Liver (tissue), 9 donors: ENCODE data around the gene SLX4IP. TPM values are rescaled to one million over a fixed set of nuclear protein-coding genes. Genes with fewer than 3 reads are reported as not detected.

Experiments used
- DNase-seq: peaks from one replicate; pipeline ENCODE4 v3.0.0-alpha.2; 2017; ENCODE audit warnings: low spot score
- H3K27ac ChIP-seq, 2 donors: one replicate each; pipeline ENCODE4 v1.7.0; 2013; ENCODE audit warnings: inconsistent platforms in 2 of 2, low read length in 2 of 2, control low read depth in 1 of 2, low read depth in 1 of 2, mild to moderate bottlenecking in 1 of 2
- H3K27me3 ChIP-seq, 4 donors: one replicate each; pipeline versions ENCODE4 v1.6.1 to v1.7.0; 2013; ENCODE audit warnings: low read length in 3 of 4, inconsistent platforms in 1 of 4, mild to moderate bottlenecking in 1 of 4, moderate library complexity in 1 of 4; ENCODE audit not compliant: control insufficient read depth in 4 of 4, insufficient read depth in 4 of 4
- H3K36me3 ChIP-seq, 4 donors: one replicate each; pipeline versions ENCODE4 v1.6.1 to v1.7.0; 2013; ENCODE audit warnings: low read length in 3 of 4, mild to moderate bottlenecking in 3 of 4, low read depth in 1 of 4, moderate library complexity in 1 of 4; ENCODE audit not compliant: control insufficient read depth in 4 of 4, insufficient read depth in 3 of 4
- H3K4me1 ChIP-seq, 4 donors: one replicate each; pipeline versions ENCODE4 v1.6.1 to v1.7.0; 2013; ENCODE audit warnings: low read length in 3 of 4, mild to moderate bottlenecking in 3 of 4, moderate library complexity in 1 of 4; ENCODE audit not compliant: control insufficient read depth in 4 of 4, insufficient read depth in 4 of 4
- H3K4me3 ChIP-seq, 3 donors: one replicate each; pipeline versions ENCODE4 v1.6.1 to v1.7.0; 2013; ENCODE audit warnings: low read length in 3 of 3, control low read depth in 1 of 3, low read depth in 1 of 3, mild to moderate bottlenecking in 1 of 3
- H3K9ac ChIP-seq, 2 donors: one replicate each; pipeline ENCODE4 v1.7.0; 2013; ENCODE audit warnings: low read length in 2 of 2, mild to moderate bottlenecking in 2 of 2, moderate library complexity in 2 of 2, control low read depth in 1 of 2, low read depth in 1 of 2
- H3K9me3 ChIP-seq, 4 donors: one replicate each; pipeline versions ENCODE4 v1.6.1 to v1.7.0; 2013; ENCODE audit warnings: low read length in 3 of 4; ENCODE audit not compliant: control insufficient read depth in 4 of 4
- EGR1 ChIP-seq, 2 donors: IDR thresholded peaks; 2 replicates each; pipeline ENCODE4 v1.6.1; 2016 to 2018; ENCODE audit warnings: antibody characterized with exemption in 2 of 2, low read depth in 2 of 2
- FOXA1 ChIP-seq: IDR thresholded peaks from 2 replicates; pipeline ENCODE4 v1.6.1; 2016; ENCODE audit warnings: antibody characterized with exemption
- FOXA2 ChIP-seq: IDR thresholded peaks from 2 replicates; pipeline ENCODE4 v1.6.1; 2016; ENCODE audit warnings: antibody characterized with exemption
- HNF4A ChIP-seq, 2 donors: conservative IDR thresholded peaks; 2 replicates each; pipeline ENCODE4 v1.6.1; 2016; ENCODE audit warnings: antibody characterized with exemption in 2 of 2, mild to moderate bottlenecking in 2 of 2
- HNF4G ChIP-seq: IDR thresholded peaks from 2 replicates; pipeline ENCODE4 v1.6.1; 2016; ENCODE audit warnings: antibody characterized with exemption
- JUND ChIP-seq, 2 donors: IDR thresholded peaks; 2 replicates each; pipeline ENCODE4 v1.6.1; 2016; ENCODE audit warnings: antibody characterized with exemption in 2 of 2
- NR2F2 ChIP-seq: IDR thresholded peaks from 2 replicates; pipeline ENCODE4 v1.6.1; 2016; ENCODE audit warnings: antibody characterized with exemption
- RAD21 ChIP-seq, 2 donors: IDR thresholded peaks; 2 replicates each; pipeline ENCODE4 v1.6.1; 2016; ENCODE audit warnings: antibody characterized with exemption in 2 of 2, mild to moderate bottlenecking in 2 of 2
- RXRA ChIP-seq, 2 donors: IDR thresholded peaks; 2 replicates each; pipeline ENCODE4 v1.6.1; 2017 to 2018; ENCODE audit warnings: antibody characterized with exemption in 2 of 2, mild to moderate bottlenecking in 1 of 2
- SP1 ChIP-seq: IDR thresholded peaks from 2 replicates; pipeline ENCODE4 v1.6.1; 2018; ENCODE audit warnings: antibody characterized with exemption, mild to moderate bottlenecking
- TAF1 ChIP-seq: conservative IDR thresholded peaks from 2 replicates; pipeline ENCODE4 v1.6.1; 2016; ENCODE audit warnings: antibody characterized with exemption, mild to moderate bottlenecking
- YY1 ChIP-seq: IDR thresholded peaks from 2 replicates; pipeline ENCODE4 v1.6.1; 2016; ENCODE audit warnings: antibody characterized with exemption, mild to moderate bottlenecking
- WGBS: extraction: QIAGEN DNeasy Blood & Tissue Kit; methylation state at CpG from one replicate; pipeline ENCODE4 v1.1.7; 2013; 5-methylcytosine and 5-hydroxymethylcytosine counted together
- polyA plus RNA-seq, 2 donors: library from polyadenylated mRNA; stranded (reverse) in 1 of 2; unstranded in 1 of 2; fragments of 200-250 nt in 1 of 2; fragments of >200 nt in 1 of 2; fragmentation: Nextera tagmentation in 1 of 2; extraction: Ambion mirVana in 1 of 2; gene quantifications; one replicate each; pipeline versions ENCODE4 v1.2.1 to v1.2.3, GENCODE V29; 2013 to 2015
- total RNA-seq, 2 donors: library from RNA; depleted of rRNA; stranded (reverse); fragments of >200 nt; gene quantifications; one replicate each; pipeline ENCODE4 v1.2.3, GENCODE V29; 2014
- TF ChIP-seq, protein P1 (sequence below): IDR thresholded peaks from 2 replicates; pipeline ENCODE4 v1.6.1; 2016; ENCODE audit warnings: antibody characterized with exemption
- TF ChIP-seq, protein P2 (sequence below): IDR thresholded peaks from 2 replicates; pipeline ENCODE4 v1.6.1; 2016; ENCODE audit warnings: antibody characterized with exemption
- TF ChIP-seq, protein P3 (sequence below): fragments of 150-350 bp; IDR thresholded peaks from 2 replicates; pipeline ENCODE4 v1.5.1; 2017; ENCODE audit warnings: improper control_type of control experiment, low read depth, low read length; ENCODE audit not compliant: missing input control
- donor health status: healthy.
- donor health status: healthy.
- donor health status: healthy.
- donor health status: healthy.
- donor health status: healthy.

The SLX4IP gene
- total and polyA plus RNA-seq, 4 donors: 1.1 to 3.4 (median 2.7) TPM

DNA sequence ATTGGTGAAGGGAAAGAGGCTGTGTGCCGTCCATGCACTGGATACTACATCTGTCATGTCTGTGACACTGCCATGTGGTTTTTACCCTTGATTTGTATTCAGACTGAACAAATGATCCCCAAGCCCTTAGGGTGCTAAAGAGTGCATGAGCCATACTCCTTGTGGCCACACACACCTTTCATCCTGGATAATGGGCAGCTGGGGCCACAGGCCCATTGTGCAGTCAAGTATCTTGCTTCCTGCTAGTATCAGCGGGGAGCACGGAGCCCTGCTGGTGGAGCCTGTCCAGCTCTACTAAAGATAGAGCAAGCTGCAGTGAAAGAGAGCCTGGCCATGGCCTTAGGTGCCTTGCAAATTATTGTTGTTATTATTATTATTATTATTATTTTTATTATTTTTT lies 75.1 kb downstream of the SLX4IP start:
- Histone ChIP-seq H3K36me3 (no peaks in the 10 kb centered on the region), H3K27ac (no peak overlapping the region), H3K9me3 (no peaks in the 10 kb centered on the region), H3K4me3 (no peak overlapping the region), H3K4me1 (peaks cover 8 to 18% (median 13%) of the 10 kb centered on the region in 4 donors), H3K9ac (no peak overlapping the region), H3K27me3 (no peaks in the 10 kb centered on the region)
- 92% methylated on average over 3 of the region's 3 CpGs for WGBS
- no peak for DNase-seq
- TF ChIP-seq, protein P1, sequence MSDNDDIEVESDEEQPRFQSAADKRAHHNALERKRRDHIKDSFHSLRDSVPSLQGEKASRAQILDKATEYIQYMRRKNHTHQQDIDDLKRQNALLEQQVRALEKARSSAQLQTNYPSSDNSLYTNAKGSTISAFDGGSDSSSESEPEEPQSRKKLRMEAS: no peak
- TF ChIP-seq RXRA (IDR thresholded peaks at IDR 0.05) (no peak), JUND (IDR thresholded peaks at IDR 0.05) (no peak), FOXA2 (no peak)
- TF ChIP-seq, protein P2, sequence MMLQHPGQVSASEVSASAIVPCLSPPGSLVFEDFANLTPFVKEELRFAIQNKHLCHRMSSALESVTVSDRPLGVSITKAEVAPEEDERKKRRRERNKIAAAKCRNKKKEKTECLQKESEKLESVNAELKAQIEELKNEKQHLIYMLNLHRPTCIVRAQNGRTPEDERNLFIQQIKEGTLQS: no peak
- TF ChIP-seq, protein P3, sequence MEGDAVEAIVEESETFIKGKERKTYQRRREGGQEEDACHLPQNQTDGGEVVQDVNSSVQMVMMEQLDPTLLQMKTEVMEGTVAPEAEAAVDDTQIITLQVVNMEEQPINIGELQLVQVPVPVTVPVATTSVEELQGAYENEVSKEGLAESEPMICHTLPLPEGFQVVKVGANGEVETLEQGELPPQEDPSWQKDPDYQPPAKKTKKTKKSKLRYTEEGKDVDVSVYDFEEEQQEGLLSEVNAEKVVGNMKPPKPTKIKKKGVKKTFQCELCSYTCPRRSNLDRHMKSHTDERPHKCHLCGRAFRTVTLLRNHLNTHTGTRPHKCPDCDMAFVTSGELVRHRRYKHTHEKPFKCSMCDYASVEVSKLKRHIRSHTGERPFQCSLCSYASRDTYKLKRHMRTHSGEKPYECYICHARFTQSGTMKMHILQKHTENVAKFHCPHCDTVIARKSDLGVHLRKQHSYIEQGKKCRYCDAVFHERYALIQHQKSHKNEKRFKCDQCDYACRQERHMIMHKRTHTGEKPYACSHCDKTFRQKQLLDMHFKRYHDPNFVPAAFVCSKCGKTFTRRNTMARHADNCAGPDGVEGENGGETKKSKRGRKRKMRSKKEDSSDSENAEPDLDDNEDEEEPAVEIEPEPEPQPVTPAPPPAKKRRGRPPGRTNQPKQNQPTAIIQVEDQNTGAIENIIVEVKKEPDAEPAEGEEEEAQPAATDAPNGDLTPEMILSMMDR: no peak

DNA sequence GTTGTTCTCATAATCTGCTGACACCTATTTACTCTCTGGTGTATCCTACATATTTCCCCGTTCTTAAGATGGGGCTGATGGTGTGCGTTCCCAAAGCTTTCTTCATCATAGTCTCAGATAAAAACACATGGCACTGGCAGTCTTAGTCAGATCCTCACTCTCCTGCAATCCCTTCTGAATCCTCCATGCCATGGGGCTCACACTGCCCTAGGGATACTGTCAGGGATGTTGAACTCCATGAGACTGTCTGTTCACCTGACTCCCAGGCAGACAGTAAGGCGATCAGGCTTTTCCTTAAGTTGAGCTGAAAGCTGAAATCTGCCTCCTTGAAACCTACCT lies 76.0 kb downstream of the SLX4IP start:
- 91% methylated on average over 3 of the region's 3 CpGs for WGBS
- Histone ChIP-seq H3K4me1 (peaks cover 2 to 9% (median 7%) of the 10 kb centered on the region in 4 donors), H3K27ac (peak overlapping the region; percentile 47 to 48), H3K36me3 (no peaks in the 10 kb centered on the region), H3K4me3 (no peak overlapping the region), H3K9me3 (no peaks in the 10 kb centered on the region), H3K27me3 (no peaks in the 10 kb centered on the region), H3K9ac (no peak overlapping the region)
- no peak for TF ChIP-seq EGR1 (IDR thresholded peaks at IDR 0.05; ENCODE audit: low read depth in 2 of 2)
- TF ChIP-seq TAF1: no peak
- no peak for TF ChIP-seq RAD21 (IDR thresholded peaks at IDR 0.05)
- TF ChIP-seq NR2F2: no peak
- no peak for TF ChIP-seq RXRA (IDR thresholded peaks at IDR 0.05)
- TF ChIP-seq FOXA1: no peak
- no peak for TF ChIP-seq JUND (IDR thresholded peaks at IDR 0.05)
- TF ChIP-seq, protein P2: no peak
- no peak for TF ChIP-seq FOXA2
- no peak for TF ChIP-seq HNF4G
- TF ChIP-seq YY1: no peak
- no peak for TF ChIP-seq HNF4A (conservative IDR thresholded peaks at IDR 0.05)
- TF ChIP-seq, protein P3: no peak
- no peak for TF ChIP-seq SP1
- no peak for DNase-seq
